ENCODE results near the gene ATAD2B.

The ATAD2B gene

GRCh38 chr2:23939987-23940717, 13.2 kb upstream of the ATAD2B start, which contains the start of gene UBXN2A:
Gene UBXN2A (plus strand): TSS chr2:23940463. CDS start chr2:23958315, 17,852 bp downstream.
- no peaks in the 10 kb centered on the region for H3K27me3 ChIP-seq (ENCODE audit: low read depth, low read length)
- H3K4me3 ChIP-seq (ENCODE audit: low read depth in 1 of 2, low read length in 2 of 2), result peak within 1 kb of the TSS; percentile 64 to 92
- H3K9me3 ChIP-seq (ENCODE audit: control insufficient read depth in 1 of 2, low read length in 2 of 2), result no peaks in the 10 kb centered on the region
- H3K36me3 ChIP-seq (ENCODE audit: control insufficient read depth in 1 of 2, insufficient read depth in 2 of 2, low read length in 2 of 2), result no peaks in the 10 kb centered on the region
- peak within 1 kb of the TSS; percentile 74 for H3K27ac ChIP-seq (ENCODE audit: low read length)
- H3K4me1 ChIP-seq (ENCODE audit: control insufficient read depth in 1 of 2, insufficient read depth in 2 of 2, low read length in 2 of 2), result peaks cover 0 to 19% of the 10 kb centered on the region in 2 donors

- no peaks in the 10 kb centered on the region for H3K9me3 ChIP-seq (ENCODE audit: control insufficient read depth in 1 of 2, low read length in 2 of 2)
- H3K4me3 ChIP-seq (ENCODE audit: low read depth in 1 of 2, low read length in 2 of 2), result no peak overlapping the region
- H3K36me3 ChIP-seq (ENCODE audit: control insufficient read depth in 1 of 2, insufficient read depth in 2 of 2, low read length in 2 of 2), result no peaks in the 10 kb centered on the region
- no peaks in the 10 kb centered on the region for H3K27me3 ChIP-seq (ENCODE audit: low read depth, low read length)
- H3K4me1 ChIP-seq (ENCODE audit: control insufficient read depth in 1 of 2, insufficient read depth in 2 of 2, low read length in 2 of 2), result peaks cover 0 to 4% of the 10 kb centered on the region in 2 donors
- H3K27ac ChIP-seq (ENCODE audit: low read length), result no peak overlapping the region
These were observed 7.3 kb upstream of the ATAD2B start for GRCh38 chr2:23934259-23934658.

DNA sequence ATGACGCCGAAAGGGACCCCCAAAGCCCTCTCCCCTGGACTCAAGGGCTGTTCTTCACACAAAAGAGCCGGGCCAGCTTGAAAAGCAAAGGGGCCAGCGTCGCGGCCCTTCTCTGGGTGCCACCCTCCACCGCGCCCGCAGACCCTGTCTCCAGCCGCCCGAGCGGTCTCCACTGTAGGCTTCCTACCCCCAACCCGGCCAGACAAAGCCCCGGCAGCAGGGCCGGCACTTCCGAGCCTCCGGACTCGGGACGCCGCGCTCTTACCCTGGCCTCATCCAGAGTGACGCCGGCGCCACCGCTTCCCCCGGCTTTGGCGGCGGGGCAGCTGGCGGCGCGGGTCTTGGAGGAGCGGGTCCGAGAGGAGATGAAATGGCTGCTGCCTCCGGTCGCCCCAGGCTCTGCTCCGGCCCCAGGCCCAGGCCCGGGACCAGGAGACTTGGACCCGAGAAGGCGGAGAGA, 603 bp downstream of the ATAD2B start:
- H3K27me3 ChIP-seq (ENCODE audit: low read depth, low read length), result no peaks in the 10 kb centered on the region
- peak overlapping the region; percentile 98 for H3K27ac ChIP-seq (ENCODE audit: low read length)
- H3K4me3 ChIP-seq (ENCODE audit: low read depth in 1 of 2, low read length in 2 of 2), result peak overlapping the region; percentile 79 to 95
- H3K4me1 ChIP-seq (ENCODE audit: control insufficient read depth in 1 of 2, insufficient read depth in 2 of 2, low read length in 2 of 2), result peaks cover 7 to 20% of the 10 kb centered on the region in 2 donors
- H3K36me3 ChIP-seq (ENCODE audit: control insufficient read depth in 1 of 2, insufficient read depth in 2 of 2, low read length in 2 of 2), result peaks cover 0 to 18% of the 10 kb centered on the region in 2 donors
- H3K9me3 ChIP-seq (ENCODE audit: control insufficient read depth in 1 of 2, low read length in 2 of 2), result no peaks in the 10 kb centered on the region

GRCh38 chr2:23925702-23926289, 1.1 kb downstream of the ATAD2B start:
- H3K27me3 ChIP-seq (ENCODE audit: low read depth, low read length), result no peaks in the 10 kb centered on the region
- peak overlapping the region; percentile 79 to 95 for H3K4me3 ChIP-seq (ENCODE audit: low read depth in 1 of 2, low read length in 2 of 2)
- peaks cover 7 to 20% of the 10 kb centered on the region in 2 donors for H3K4me1 ChIP-seq (ENCODE audit: control insufficient read depth in 1 of 2, insufficient read depth in 2 of 2, low read length in 2 of 2)
- no peaks in the 10 kb centered on the region for H3K9me3 ChIP-seq (ENCODE audit: control insufficient read depth in 1 of 2, low read length in 2 of 2)
- H3K27ac ChIP-seq (ENCODE audit: low read length), result peak overlapping the region; percentile 98
- H3K36me3 ChIP-seq (ENCODE audit: control insufficient read depth in 1 of 2, insufficient read depth in 2 of 2, low read length in 2 of 2), result peaks cover 0 to 18% of the 10 kb centered on the region in 2 donors

- Histone ChIP-seq H3K4me1 (ENCODE audit: control insufficient read depth in 1 of 2, insufficient read depth in 2 of 2, low read length in 2 of 2) (peaks cover 7 to 20% of the 10 kb centered on the region in 2 donors), H3K27ac (ENCODE audit: low read length) (peak overlapping the region; percentile 98), H3K27me3 (ENCODE audit: low read depth, low read length) (no peaks in the 10 kb centered on the region), H3K4me3 (ENCODE audit: low read depth in 1 of 2, low read length in 2 of 2) (peak overlapping the region; percentile 79 to 95), H3K36me3 (ENCODE audit: control insufficient read depth in 1 of 2, insufficient read depth in 2 of 2, low read length in 2 of 2) (peaks cover 0 to 18% of the 10 kb centered on the region in 2 donors), H3K9me3 (ENCODE audit: control insufficient read depth in 1 of 2, low read length in 2 of 2) (no peaks in the 10 kb centered on the region)
These were observed 2.1 kb downstream of the ATAD2B start for GRCh38 chr2:23924589-23925359.

- no peak overlapping the region for H3K27ac ChIP-seq (ENCODE audit: low read length)
- no peaks in the 10 kb centered on the region for H3K9me3 ChIP-seq (ENCODE audit: control insufficient read depth in 1 of 2, low read length in 2 of 2)
- H3K36me3 ChIP-seq (ENCODE audit: control insufficient read depth in 1 of 2, insufficient read depth in 2 of 2, low read length in 2 of 2), result no peaks in the 10 kb centered on the region
- peaks cover 0 to 23% of the 10 kb centered on the region in 2 donors for H3K4me1 ChIP-seq (ENCODE audit: control insufficient read depth in 1 of 2, insufficient read depth in 2 of 2, low read length in 2 of 2)
- no peaks in the 10 kb centered on the region for H3K27me3 ChIP-seq (ENCODE audit: low read depth, low read length)
- no peak overlapping the region for H3K4me3 ChIP-seq (ENCODE audit: low read depth in 1 of 2, low read length in 2 of 2)
These were observed 8.0 kb downstream of the ATAD2B start for GRCh38 chr2:23918837-23919489.

- no peaks in the 10 kb centered on the region for H3K36me3 ChIP-seq (ENCODE audit: control insufficient read depth in 1 of 2, insufficient read depth in 2 of 2, low read length in 2 of 2)
- H3K4me1 ChIP-seq (ENCODE audit: control insufficient read depth in 1 of 2, insufficient read depth in 2 of 2, low read length in 2 of 2), result peaks cover 0 to 14% of the 10 kb centered on the region in 2 donors
- no peaks in the 10 kb centered on the region for H3K27me3 ChIP-seq (ENCODE audit: low read depth, low read length)
- no peak overlapping the region for H3K27ac ChIP-seq (ENCODE audit: low read length)
- no peaks in the 10 kb centered on the region for H3K9me3 ChIP-seq (ENCODE audit: control insufficient read depth in 1 of 2, low read length in 2 of 2)
- H3K4me3 ChIP-seq (ENCODE audit: low read depth in 1 of 2, low read length in 2 of 2), result no peak overlapping the region
These were observed 10.1 kb downstream of the ATAD2B start for GRCh38 chr2:23916727-23917405.

DNA sequence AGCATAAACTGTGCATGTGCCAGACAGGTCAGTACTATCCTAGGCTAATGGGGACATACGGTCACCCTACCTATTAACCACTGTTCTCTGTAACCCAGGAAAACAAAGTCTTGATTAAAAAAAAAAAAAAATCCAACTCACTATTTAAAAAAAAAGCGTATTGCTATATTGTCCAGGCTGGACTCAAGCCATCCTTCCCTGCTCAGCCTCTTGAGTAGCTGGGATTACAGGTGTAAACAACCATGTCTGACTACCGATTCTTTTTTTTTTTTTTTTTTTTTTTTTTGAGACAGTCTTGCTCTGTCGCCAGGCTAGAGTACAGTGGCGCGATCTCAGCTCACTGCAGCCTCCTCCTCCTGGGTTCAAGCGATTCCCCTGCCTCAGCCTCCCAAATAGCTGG, 11.6 kb downstream of the ATAD2B start:
- no peak overlapping the region for H3K27ac ChIP-seq (ENCODE audit: low read length)
- H3K4me1 ChIP-seq (ENCODE audit: control insufficient read depth in 1 of 2, insufficient read depth in 2 of 2, low read length in 2 of 2), result peaks cover 0 to 14% of the 10 kb centered on the region in 2 donors
- H3K9me3 ChIP-seq (ENCODE audit: control insufficient read depth in 1 of 2, low read length in 2 of 2), result no peaks in the 10 kb centered on the region
- H3K27me3 ChIP-seq (ENCODE audit: low read depth, low read length), result no peaks in the 10 kb centered on the region
- H3K36me3 ChIP-seq (ENCODE audit: control insufficient read depth in 1 of 2, insufficient read depth in 2 of 2, low read length in 2 of 2), result no peaks in the 10 kb centered on the region
- no peak overlapping the region for H3K4me3 ChIP-seq (ENCODE audit: low read depth in 1 of 2, low read length in 2 of 2)

DNA sequence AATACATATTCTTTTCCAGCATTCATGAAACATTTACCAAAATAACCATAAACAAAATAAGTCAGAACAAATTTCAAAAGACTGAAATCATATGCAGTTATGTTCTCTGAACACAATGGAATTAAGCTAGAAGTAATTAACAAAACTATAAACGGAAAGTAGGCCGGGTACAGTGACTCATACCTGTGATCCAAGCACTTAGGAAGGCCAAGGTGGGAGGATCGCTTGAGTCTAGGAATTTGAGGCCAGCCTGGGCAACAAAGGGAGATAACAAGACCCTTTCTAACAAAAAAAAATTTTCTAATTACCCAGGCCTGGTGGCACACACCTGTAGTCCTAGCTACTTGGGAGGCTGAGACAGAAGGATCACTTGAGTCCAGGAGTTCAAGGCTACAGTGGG, 14.9 kb downstream of the ATAD2B start:
- H3K9me3 ChIP-seq (ENCODE audit: control insufficient read depth in 1 of 2, low read length in 2 of 2), result no peaks in the 10 kb centered on the region
- H3K27ac ChIP-seq (ENCODE audit: low read length), result no peak overlapping the region
- H3K36me3 ChIP-seq (ENCODE audit: control insufficient read depth in 1 of 2, insufficient read depth in 2 of 2, low read length in 2 of 2), result no peaks in the 10 kb centered on the region
- H3K4me1 ChIP-seq (ENCODE audit: control insufficient read depth in 1 of 2, insufficient read depth in 2 of 2, low read length in 2 of 2), result peaks cover 0 to 8% of the 10 kb centered on the region in 2 donors
- H3K27me3 ChIP-seq (ENCODE audit: low read depth, low read length), result no peaks in the 10 kb centered on the region
- H3K4me3 ChIP-seq (ENCODE audit: low read depth in 1 of 2, low read length in 2 of 2), result no peak overlapping the region

- no peaks in the 10 kb centered on the region for H3K9me3 ChIP-seq (ENCODE audit: control insufficient read depth in 1 of 2, low read length in 2 of 2)
- H3K4me3 ChIP-seq (ENCODE audit: low read depth in 1 of 2, low read length in 2 of 2), result no peak overlapping the region
- no peaks in the 10 kb centered on the region for H3K27me3 ChIP-seq (ENCODE audit: low read depth, low read length)
- no peaks in the 10 kb centered on the region for H3K36me3 ChIP-seq (ENCODE audit: control insufficient read depth in 1 of 2, insufficient read depth in 2 of 2, low read length in 2 of 2)
- no peak overlapping the region for H3K27ac ChIP-seq (ENCODE audit: low read length)
- H3K4me1 ChIP-seq (ENCODE audit: control insufficient read depth in 1 of 2, insufficient read depth in 2 of 2, low read length in 2 of 2), result peaks cover 22 to 23% of the 10 kb centered on the region in 2 donors
These were observed 21.8 kb downstream of the ATAD2B start for GRCh38 chr2:23905155-23905554.

All from muscle layer of duodenum (tissue), 2 donors.